Adrenal gland (tissue), 5 donors: ENCODE measurements around the gene XRN1.
"Not testable (repeated sequence)": the region's sequence is repeated elsewhere in the genome, so short reads cannot be mapped to it uniquely, and the experiment has no call there.

Experiments
- POLR2A ChIP-seq, 2 donors: fragments of 450-650 bp; IDR thresholded peaks; one replicate each; pipeline ENCODE4 v1.6.1; 2017; ENCODE audit warnings: antibody characterized with exemption in 2 of 2, mild to moderate bottlenecking in 2 of 2, moderate library complexity in 1 of 2
- TF ChIP-seq, protein P1 (sequence below), 6 experiments: fragments of 450-650 bp in 4 of 6; fragments of 200-600 bp in 2 of 6; sonication (generic) in 1 of 6; IDR thresholded peaks; 1 replicate in 5 of 6; 2 replicates in 1 of 6; pipeline versions ENCODE4 v1.5.1 to v1.8.0; 2016 to 2021; ENCODE audit warnings: antibody characterized with exemption in 6 of 6, mild to moderate bottlenecking in 2 of 6, moderate library complexity in 1 of 6
- donor health status: DM: no; HTN: no; CAD: no.

DNA sequence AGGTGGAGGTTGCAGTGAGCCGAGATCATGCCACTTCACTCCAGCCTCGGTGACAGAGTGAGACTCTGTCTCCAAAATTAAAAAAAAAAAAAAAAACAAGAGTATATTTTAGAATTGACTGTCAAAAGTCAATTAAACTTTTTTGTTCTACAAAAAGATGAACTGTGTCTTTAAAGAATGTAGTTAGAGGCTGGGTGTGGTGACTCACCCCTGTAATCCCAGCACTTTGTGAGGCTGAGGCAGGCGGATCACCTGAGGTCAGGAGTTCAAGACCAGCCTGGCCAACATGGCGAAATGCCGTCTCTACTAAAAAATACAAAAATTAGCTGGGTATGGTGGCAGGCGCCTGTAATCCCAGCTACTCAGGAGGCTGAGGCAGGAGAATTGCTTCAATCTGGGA is 78.3 kb downstream of the XRN1 start:
- TF ChIP-seq, protein P1, sequence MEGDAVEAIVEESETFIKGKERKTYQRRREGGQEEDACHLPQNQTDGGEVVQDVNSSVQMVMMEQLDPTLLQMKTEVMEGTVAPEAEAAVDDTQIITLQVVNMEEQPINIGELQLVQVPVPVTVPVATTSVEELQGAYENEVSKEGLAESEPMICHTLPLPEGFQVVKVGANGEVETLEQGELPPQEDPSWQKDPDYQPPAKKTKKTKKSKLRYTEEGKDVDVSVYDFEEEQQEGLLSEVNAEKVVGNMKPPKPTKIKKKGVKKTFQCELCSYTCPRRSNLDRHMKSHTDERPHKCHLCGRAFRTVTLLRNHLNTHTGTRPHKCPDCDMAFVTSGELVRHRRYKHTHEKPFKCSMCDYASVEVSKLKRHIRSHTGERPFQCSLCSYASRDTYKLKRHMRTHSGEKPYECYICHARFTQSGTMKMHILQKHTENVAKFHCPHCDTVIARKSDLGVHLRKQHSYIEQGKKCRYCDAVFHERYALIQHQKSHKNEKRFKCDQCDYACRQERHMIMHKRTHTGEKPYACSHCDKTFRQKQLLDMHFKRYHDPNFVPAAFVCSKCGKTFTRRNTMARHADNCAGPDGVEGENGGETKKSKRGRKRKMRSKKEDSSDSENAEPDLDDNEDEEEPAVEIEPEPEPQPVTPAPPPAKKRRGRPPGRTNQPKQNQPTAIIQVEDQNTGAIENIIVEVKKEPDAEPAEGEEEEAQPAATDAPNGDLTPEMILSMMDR (IDR thresholded peaks at IDR 0.05), result not testable (repeated sequence)
- TF ChIP-seq POLR2A (IDR thresholded peaks at IDR 0.05), result not testable (repeated sequence)
